Measurements from ENCODE around the gene SSR1. TPM values are rescaled to one million over a fixed set of nuclear protein-coding genes. Genes with fewer than 3 reads are reported as not detected.

SSR1 gene
- polyA plus RNA-seq, 1 donor from 2014 or later, result 53.0 TPM

- no peak overlapping the region for H3K4me2 ChIP-seq (ENCODE audit: low read length)
Measured at GRCh38 chr6:7335519-7335918, 22.5 kb upstream of the SSR1 start.

DNA sequence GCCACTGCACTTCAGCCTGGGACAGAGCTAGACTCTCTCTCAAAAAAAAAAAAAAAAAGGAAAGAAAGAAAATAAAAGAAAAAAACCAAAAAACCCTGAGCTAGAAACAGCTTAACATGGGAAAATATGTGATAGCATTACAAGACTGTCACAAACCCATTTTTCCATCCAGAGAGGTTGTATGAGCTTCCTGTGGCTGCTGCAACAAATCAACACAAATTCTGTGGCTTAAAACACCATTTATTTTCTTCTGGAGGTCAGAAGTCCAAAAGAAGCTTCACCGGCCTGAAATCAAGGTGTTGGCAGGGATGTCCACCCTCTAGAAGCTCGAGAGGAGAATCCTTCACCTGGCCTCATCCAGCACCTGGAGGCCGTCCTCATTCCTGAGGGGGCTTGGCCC lies 21.7 kb upstream of the SSR1 start:
- no peaks in the 10 kb centered on the region for H3K36me3 ChIP-seq (ENCODE audit: insufficient read depth, low read length)

More at GRCh38 chr6:7335519-7335918, 22.5 kb upstream of the SSR1 start:
- no peaks in the 10 kb centered on the region for H3K27me3 ChIP-seq (ENCODE audit: insufficient read depth, low read depth, low read length)
- H3K27ac ChIP-seq (ENCODE audit: low read length), result no peak overlapping the region
- no peak overlapping the region for H2AFZ ChIP-seq (ENCODE audit: low read depth, low read length)
- no peak overlapping the region for H3K9ac ChIP-seq (ENCODE audit: low read length)
- H3K9me2 ChIP-seq (ENCODE audit: insufficient read depth, low read length), result no peaks in the 10 kb centered on the region
- no peaks in the 10 kb centered on the region for H4K20me1 ChIP-seq (ENCODE audit: insufficient read depth)
- no peak overlapping the region for H3K4me3 ChIP-seq (ENCODE audit: low read length)
- no peaks in the 10 kb centered on the region for H3K36me3 ChIP-seq (ENCODE audit: insufficient read depth, low read length)
- H3F3A ChIP-seq (ENCODE audit: insufficient read depth, low read length, poor library complexity, severe bottlenecking), result no peaks in the 10 kb centered on the region
- TF ChIP-seq EP300 (conservative IDR thresholded peaks at IDR 0.05; ENCODE audit: poor library complexity, severe bottlenecking), result no peak
- no peak for TF ChIP-seq SMC3 (conservative IDR thresholded peaks at IDR 0.05; ENCODE audit: poor library complexity)
- TF ChIP-seq EZH2 (IDR thresholded peaks at IDR 0.05; ENCODE audit: borderline replicate concordance, insufficient read depth, low read length, poor library complexity, severe bottlenecking), result no peak
- no peak for TF ChIP-seq RAD21 (conservative IDR thresholded peaks at IDR 0.05)
- TF ChIP-seq TAF1 (IDR thresholded peaks at IDR 0.05; ENCODE audit: low read depth), result no peak
- no peak for TF ChIP-seq MXI1 (conservative IDR thresholded peaks at IDR 0.05; ENCODE audit: poor library complexity, severe bottlenecking)
- TF ChIP-seq CTCF (IDR thresholded peaks at IDR 0.05; ENCODE audit: poor library complexity, severe bottlenecking), result no peak
- no peak for TF ChIP-seq POLR2AphosphoS5 (IDR thresholded peaks at IDR 0.05)
- H3K79me2 ChIP-seq (replicated peaks; ENCODE audit: insufficient read depth, low read length), result no peaks in the 10 kb centered on the region
- no peaks in the 10 kb centered on the region for H3K9me3 ChIP-seq (ENCODE audit: low read length)

More for the DNA sequence above, 21.7 kb upstream of the SSR1 start:
- Histone ChIP-seq H3K27me3 (ENCODE audit: insufficient read depth, low read depth, low read length) (no peaks in the 10 kb centered on the region), H3K9ac (ENCODE audit: low read length) (no peak overlapping the region), H3F3A (ENCODE audit: insufficient read depth, low read length, poor library complexity, severe bottlenecking) (no peaks in the 10 kb centered on the region), H3K27ac (ENCODE audit: low read length) (no peak overlapping the region), H4K20me1 (ENCODE audit: insufficient read depth) (no peaks in the 10 kb centered on the region), H3K9me3 (ENCODE audit: low read length) (no peaks in the 10 kb centered on the region), H3K9me2 (ENCODE audit: insufficient read depth, low read length) (no peaks in the 10 kb centered on the region), H2AFZ (ENCODE audit: low read depth, low read length) (no peak overlapping the region), H3K79me2 (replicated peaks; ENCODE audit: insufficient read depth, low read length) (no peaks in the 10 kb centered on the region), H3K4me3 (ENCODE audit: low read length) (no peak overlapping the region), H3K4me2 (ENCODE audit: low read length) (no peak overlapping the region)
- TF ChIP-seq POLR2AphosphoS5 (IDR thresholded peaks at IDR 0.05) (no peak), CTCF (IDR thresholded peaks at IDR 0.05; ENCODE audit: poor library complexity, severe bottlenecking) (no peak), REST (IDR thresholded peaks at IDR 0.05; ENCODE audit: borderline replicate concordance) (no peak), SMC3 (conservative IDR thresholded peaks at IDR 0.05; ENCODE audit: poor library complexity) (no peak)

Measured in neural cell (in vitro differentiated cells).